Measurements from ENCODE around the gene EFCAB7.

- no peak for TF ChIP-seq CTCF (IDR thresholded peaks at IDR 0.05; ENCODE audit: control extremely low read depth in 1 of 3, insufficient read depth in 1 of 3, low read depth in 1 of 3, low read length in 3 of 3)
- TF ChIP-seq POLR2A (IDR thresholded peaks at IDR 0.05; ENCODE audit: control extremely low read depth in 1 of 2, low read depth in 2 of 2, low read length in 2 of 2): no peak
- no peak for TF ChIP-seq SP1 (IDR thresholded peaks at IDR 0.05; ENCODE audit: low read depth, low read length)
- no peak for TF ChIP-seq CBX8 (IDR thresholded peaks at IDR 0.05; ENCODE audit: borderline replicate concordance, low read depth, low read length)
- no peak for TF ChIP-seq POLR2AphosphoS5 (IDR thresholded peaks at IDR 0.05; ENCODE audit: low read depth, low read length)
- no peak for TF ChIP-seq EZH2 (IDR thresholded peaks at IDR 0.05; ENCODE audit: low read depth, low read length, severe bottlenecking)
- no peak for TF ChIP-seq TAF1 (IDR thresholded peaks at IDR 0.05; ENCODE audit: low read depth, low read length)
- no peak for TF ChIP-seq USF2 (IDR thresholded peaks at IDR 0.05; ENCODE audit: low read length)
- no peak for TF ChIP-seq MAX (IDR thresholded peaks at IDR 0.05)
- TF ChIP-seq YY1 (IDR thresholded peaks at IDR 0.05; ENCODE audit: low read depth, low read length): no peak
Observed at GRCh38 chr1:63480057-63480456, 43.3 kb upstream of the EFCAB7 start.

Measured in H1 (cell line).